Measurements from ENCODE around the gene ADCY1. TPM values are rescaled to one million over a fixed set of nuclear protein-coding genes. Genes with fewer than 3 reads are reported as not detected.
"Not testable (repeated sequence)": the region's sequence is repeated elsewhere in the genome, so short reads cannot be mapped to it uniquely, and the experiment has no call there.

The ADCY1 gene
- total RNA-seq, 4 donors from 2014 or later = under 0.01 to 1.5 (median 0.18) TPM

DNA sequence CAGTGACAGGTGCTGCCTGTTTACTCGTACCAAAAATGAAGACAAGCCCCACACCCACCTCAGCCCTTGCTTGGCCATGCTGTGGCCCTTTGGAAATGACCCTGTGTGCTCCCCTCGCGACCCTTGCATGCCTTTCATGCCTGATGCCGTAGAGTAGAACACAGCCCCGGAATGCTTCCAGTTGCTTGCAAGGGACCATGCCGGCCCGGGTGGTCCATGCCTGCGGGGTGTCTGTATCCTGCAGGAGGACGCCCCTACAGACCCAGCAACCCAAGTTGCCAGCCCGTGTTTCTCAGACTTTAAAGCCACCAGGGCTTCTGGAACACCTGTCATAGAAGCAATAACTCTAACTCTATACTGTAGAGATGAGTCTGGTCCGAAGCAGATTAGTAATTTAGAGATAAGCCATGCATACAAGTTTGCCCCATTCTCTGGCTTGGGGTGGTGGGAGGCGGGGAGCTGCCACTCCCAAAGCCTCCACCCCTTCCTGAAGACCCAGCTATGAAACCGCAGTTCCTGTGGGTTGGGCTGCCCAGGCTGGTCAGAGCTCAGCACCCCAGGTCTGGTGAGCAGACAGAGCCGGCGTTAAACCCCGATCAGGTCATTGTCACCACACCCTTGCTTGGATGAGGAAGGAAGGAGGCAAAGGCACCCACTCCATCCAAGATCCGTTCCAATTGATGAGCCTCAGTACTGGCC is 143.5 kb downstream of the ADCY1 start:
- no peak overlapping the region for H3K27ac ChIP-seq
- H3K4me3 ChIP-seq = no peak overlapping the region
- no peaks in the 10 kb centered on the region for H3K27me3 ChIP-seq
- no peaks in the 10 kb centered on the region for H3K4me1 ChIP-seq
- peak in 1 of 3 donors; percentile 41 for DNase-seq
- H3K36me3 ChIP-seq = no peaks in the 10 kb centered on the region
- no peaks in the 10 kb centered on the region for H3K9me3 ChIP-seq
- TF ChIP-seq, protein P1, sequence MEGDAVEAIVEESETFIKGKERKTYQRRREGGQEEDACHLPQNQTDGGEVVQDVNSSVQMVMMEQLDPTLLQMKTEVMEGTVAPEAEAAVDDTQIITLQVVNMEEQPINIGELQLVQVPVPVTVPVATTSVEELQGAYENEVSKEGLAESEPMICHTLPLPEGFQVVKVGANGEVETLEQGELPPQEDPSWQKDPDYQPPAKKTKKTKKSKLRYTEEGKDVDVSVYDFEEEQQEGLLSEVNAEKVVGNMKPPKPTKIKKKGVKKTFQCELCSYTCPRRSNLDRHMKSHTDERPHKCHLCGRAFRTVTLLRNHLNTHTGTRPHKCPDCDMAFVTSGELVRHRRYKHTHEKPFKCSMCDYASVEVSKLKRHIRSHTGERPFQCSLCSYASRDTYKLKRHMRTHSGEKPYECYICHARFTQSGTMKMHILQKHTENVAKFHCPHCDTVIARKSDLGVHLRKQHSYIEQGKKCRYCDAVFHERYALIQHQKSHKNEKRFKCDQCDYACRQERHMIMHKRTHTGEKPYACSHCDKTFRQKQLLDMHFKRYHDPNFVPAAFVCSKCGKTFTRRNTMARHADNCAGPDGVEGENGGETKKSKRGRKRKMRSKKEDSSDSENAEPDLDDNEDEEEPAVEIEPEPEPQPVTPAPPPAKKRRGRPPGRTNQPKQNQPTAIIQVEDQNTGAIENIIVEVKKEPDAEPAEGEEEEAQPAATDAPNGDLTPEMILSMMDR (IDR thresholded peaks at IDR 0.05) = no peak
- no peak for TF ChIP-seq POLR2A (IDR thresholded peaks at IDR 0.05)

DNA sequence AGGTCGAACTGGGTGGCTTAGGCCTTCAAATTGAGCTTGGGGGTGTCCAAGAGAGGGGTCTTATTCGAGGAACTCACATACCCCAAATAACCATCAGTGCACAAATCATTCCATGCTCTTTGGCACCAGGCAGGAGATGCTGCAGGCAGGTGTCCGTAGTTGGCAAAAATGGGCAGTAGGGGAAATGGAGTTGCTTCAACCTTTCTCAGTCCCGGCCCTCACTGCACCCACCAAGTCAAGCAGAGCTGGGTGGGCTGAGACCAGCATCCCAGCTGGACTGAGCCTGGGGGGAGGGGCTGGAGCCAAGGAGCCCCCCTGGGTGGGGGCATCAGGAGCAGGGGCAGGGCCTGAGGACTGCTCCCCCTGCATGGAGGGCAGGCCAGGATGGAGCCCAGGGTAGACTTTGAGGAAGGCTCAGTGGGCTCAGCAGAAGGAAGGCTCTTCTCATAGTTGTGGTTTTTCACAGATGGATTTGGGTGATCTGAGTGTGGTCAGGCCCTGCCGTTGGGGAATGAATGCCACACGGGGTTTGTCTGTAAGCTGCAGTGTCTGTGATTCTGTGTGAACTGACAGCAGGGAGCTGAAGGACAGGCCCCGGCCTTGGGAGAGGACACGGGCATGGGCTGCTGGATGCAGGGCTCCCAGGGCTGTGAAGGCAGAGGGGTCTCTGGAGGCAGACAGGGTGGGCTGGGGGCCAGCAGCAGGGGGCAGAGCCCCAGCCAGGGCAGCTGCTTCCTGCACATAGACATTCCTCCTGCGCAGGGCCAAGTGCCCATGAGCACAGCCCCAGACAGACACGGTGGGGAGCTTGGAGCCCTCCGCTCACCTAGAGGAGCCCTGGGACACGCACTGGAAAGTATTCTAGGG is 144.5 kb downstream of the ADCY1 start:
- H3K4me1 ChIP-seq = no peaks in the 10 kb centered on the region
- H3K9me3 ChIP-seq = no peaks in the 10 kb centered on the region
- no peak overlapping the region for H3K27ac ChIP-seq
- H3K27me3 ChIP-seq = no peaks in the 10 kb centered on the region
- peaks cover 0 to 6% (median 0%) of the 10 kb centered on the region in 3 donors for H3K36me3 ChIP-seq
- no peak for DNase-seq
- H3K4me3 ChIP-seq = no peak overlapping the region
- no peak for TF ChIP-seq POLR2A (IDR thresholded peaks at IDR 0.05)
- TF ChIP-seq, protein P1 (IDR thresholded peaks at IDR 0.05) = no peak

DNA sequence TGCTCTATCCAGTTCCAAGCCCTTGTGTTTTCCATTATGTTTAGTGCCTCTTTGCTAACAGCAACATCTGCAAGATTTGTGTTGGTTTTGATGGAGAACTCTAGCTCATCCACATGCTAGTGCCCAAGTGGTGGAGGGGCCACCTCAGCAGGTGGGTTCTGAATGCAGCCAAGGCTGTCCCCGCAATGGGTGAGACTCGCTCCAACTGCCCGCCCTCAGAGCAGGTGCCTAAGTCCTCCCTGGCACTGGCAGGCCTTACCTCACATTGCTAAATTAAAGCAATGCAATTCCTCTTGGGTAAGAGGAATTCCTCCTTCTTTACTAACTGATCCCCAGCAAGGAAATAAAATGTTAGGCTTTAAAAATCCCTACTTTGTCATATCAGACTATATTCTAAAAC is 146.8 kb downstream of the ADCY1 start:
- H3K27me3 ChIP-seq = no peaks in the 10 kb centered on the region
- H3K9me3 ChIP-seq = no peaks in the 10 kb centered on the region
- H3K36me3 ChIP-seq = peaks cover 0 to 14% (median 0%) of the 10 kb centered on the region in 3 donors
- no peaks in the 10 kb centered on the region for H3K4me1 ChIP-seq
- H3K27ac ChIP-seq = no peak overlapping the region
- DNase-seq = no peak
- no peak for TF ChIP-seq POLR2A (IDR thresholded peaks at IDR 0.05)
- TF ChIP-seq, protein P1 (IDR thresholded peaks at IDR 0.05) = no peak
- no peak overlapping the region for H3K4me3 ChIP-seq

DNA sequence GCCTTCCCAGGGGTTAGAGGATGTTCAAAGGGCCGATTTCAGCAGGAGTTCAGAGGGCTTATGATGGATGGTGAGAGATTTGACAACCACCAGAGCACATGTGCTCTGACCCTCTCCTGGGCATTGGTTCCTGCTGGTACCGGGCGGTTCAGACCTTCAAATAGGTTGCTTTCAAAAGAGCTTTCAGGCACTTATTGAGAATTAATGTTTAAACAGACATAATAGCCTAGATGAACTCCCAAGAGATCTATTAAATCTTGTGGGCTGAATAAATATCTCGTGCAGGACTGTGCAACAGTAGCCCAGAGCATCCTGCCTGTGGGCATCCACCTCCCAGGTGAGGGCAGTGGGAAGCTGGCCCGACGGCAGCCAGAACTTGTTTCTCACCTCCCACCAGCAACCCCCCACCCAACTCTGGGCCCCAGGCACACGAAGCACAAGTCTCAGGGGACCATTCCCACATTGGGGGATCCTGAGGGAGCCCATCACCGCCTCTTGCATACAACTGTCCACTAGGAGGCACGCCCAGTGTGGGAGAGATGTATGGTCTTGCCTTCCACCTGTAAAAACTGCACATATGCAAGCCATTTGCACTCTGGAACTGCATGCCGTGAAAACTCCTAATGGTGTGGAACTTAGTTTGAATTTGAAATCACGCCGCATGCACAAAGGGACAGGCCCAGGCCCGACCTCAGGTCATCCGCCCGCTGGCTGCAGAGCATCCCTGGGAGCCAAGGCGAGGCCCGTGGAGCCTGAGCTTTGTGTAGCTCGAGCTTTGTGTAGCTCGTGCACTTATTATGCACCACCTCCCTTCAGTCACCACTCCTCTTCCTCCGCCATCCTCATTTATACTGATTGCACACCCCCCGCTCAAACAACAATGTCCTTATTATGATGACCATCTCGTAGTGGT is 147.8 kb downstream of the ADCY1 start:
- TF ChIP-seq POLR2A (IDR thresholded peaks at IDR 0.05) = no peak
- TF ChIP-seq, protein P1 (IDR thresholded peaks at IDR 0.05) = no peak
- H3K27me3 ChIP-seq = no peaks in the 10 kb centered on the region
- DNase-seq = peak in 1 of 3 donors; percentile 43
- H3K27ac ChIP-seq = no peak overlapping the region
- no peaks in the 10 kb centered on the region for H3K9me3 ChIP-seq
- peaks cover 0 to 24% (median 0%) of the 10 kb centered on the region in 3 donors for H3K36me3 ChIP-seq
- H3K4me1 ChIP-seq = no peaks in the 10 kb centered on the region
- H3K4me3 ChIP-seq = no peak overlapping the region

DNA sequence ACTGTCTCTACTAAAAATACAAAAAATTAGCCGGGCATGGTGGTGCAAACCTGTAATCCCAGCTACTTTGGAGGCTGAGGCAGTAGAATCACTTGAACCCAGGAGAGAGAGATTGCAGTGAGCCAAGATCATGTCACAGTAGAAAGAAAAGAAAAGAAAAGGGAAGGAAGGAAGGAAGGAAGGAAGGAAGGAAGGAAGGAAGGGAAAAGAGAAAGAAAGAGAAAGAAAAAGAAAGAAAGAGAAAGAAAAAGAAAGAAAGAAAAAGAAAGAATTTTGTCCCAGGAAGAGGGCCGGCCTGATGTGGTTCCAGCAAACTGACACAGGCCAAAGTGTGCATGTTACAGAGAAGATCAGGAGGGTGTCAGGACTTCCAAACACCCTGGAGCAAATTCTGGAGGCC is 151.1 kb downstream of the ADCY1 start:
- not testable (repeated sequence) for H3K27me3 ChIP-seq, H3K27ac ChIP-seq, DNase-seq, H3K9me3 ChIP-seq, H3K4me3 ChIP-seq, H3K4me1 ChIP-seq
- peaks cover 0 to 48% (median 0%) of the 10 kb centered on the region in 3 donors for H3K36me3 ChIP-seq

Measured in Peyer's patch (tissue), 4 donors.